Gastroesophageal sphincter (tissue), 4 donors: Measurements from ENCODE around the gene FRK. TPM values are rescaled to one million over a fixed set of nuclear protein-coding genes. Genes with fewer than 3 reads are reported as not detected.
"Not testable (repeated sequence)": the region's sequence is repeated elsewhere in the genome, so short reads cannot be mapped to it uniquely, and the experiment has no call there.

Experiments
- ATAC-seq: fragments of 150-250 bp; one replicate; pipeline ENCODE4 v1.9.1; 2016; ENCODE audit warnings: mild to moderate bottlenecking, moderate library complexity
- H3K27ac ChIP-seq, 4 donors: fragments of 200-600 bp; sonication (generic) in 3 of 4; 1 replicate in 3 of 4; 2 replicates in 1 of 4; pipeline ENCODE4 v1.5.1; 2016 to 2019
- H3K27me3 ChIP-seq: fragments of 200-600 bp; sonication (generic); one replicate; pipeline ENCODE4 v1.5.1; 2019
- H3K36me3 ChIP-seq, 2 donors: fragments of 200-600 bp; sonication (generic); one replicate each; pipeline ENCODE4 v1.5.1; 2019; ENCODE audit warnings: control low read depth in 1 of 2
- H3K4me1 ChIP-seq, 3 donors: fragments of 200-600 bp; sonication (generic); 1 replicate in 2 of 3; 2 replicates in 1 of 3; pipeline ENCODE4 v1.5.1; 2016 to 2019; ENCODE audit warnings: control low read depth in 2 of 3
- H3K4me3 ChIP-seq, 2 donors: fragments of 200-600 bp; sonication (generic); one replicate each; pipeline ENCODE4 v1.5.1; 2019; ENCODE audit warnings: mild to moderate bottlenecking in 1 of 2, moderate library complexity in 1 of 2
- H3K9me3 ChIP-seq, 3 donors: fragments of 200-600 bp; sonication (generic); one replicate each; pipeline ENCODE4 v1.5.1; 2017 to 2019; ENCODE audit warnings: control low read depth in 2 of 3
- EP300 ChIP-seq: sonication (generic); formaldehyde crosslinking; IDR thresholded peaks from one replicate; pipeline ENCODE4 v1.6.1; 2017; ENCODE audit warnings: antibody characterized with exemption, mild to moderate bottlenecking
- POLR2A ChIP-seq, 2 donors: fragments of 450-650 bp; IDR thresholded peaks; one replicate each; pipeline ENCODE4 v1.6.1; 2017; ENCODE audit warnings: antibody characterized with exemption in 2 of 2, mild to moderate bottlenecking in 2 of 2, moderate library complexity in 1 of 2
- POLR2AphosphoS5 ChIP-seq: sonication (generic); formaldehyde crosslinking; IDR thresholded peaks from one replicate; pipeline ENCODE4 v1.6.1; 2017; ENCODE audit warnings: antibody characterized with exemption
- WGBS, 2 donors: methylation state at CpG; one replicate each; pipeline ENCODE4 v1.1.5; 2018; ENCODE audit warnings: low coverage in 1 of 2; 5-methylcytosine and 5-hydroxymethylcytosine counted together
- total RNA-seq, 4 donors: library from RNA; depleted of rRNA; stranded (reverse); fragments of >200 nt; gene quantifications; one replicate each; pipeline ENCODE4 v1.1.0, GENCODE V29; 2016
- TF ChIP-seq, protein P1 (sequence below), 4 experiments: fragments of 200-600 bp in 2 of 4; fragments of 450-650 bp in 2 of 4; sonication (generic) in 1 of 4; IDR thresholded peaks; one replicate each; pipeline ENCODE4 v1.5.1; 2017 to 2019; ENCODE audit warnings: antibody characterized with exemption in 4 of 4, mild to moderate bottlenecking in 2 of 4, moderate library complexity in 2 of 4

FRK gene
- total RNA-seq, 4 donors from 2014 or later, result 0.42 to 1.9 (median 1.3) TPM

DNA sequence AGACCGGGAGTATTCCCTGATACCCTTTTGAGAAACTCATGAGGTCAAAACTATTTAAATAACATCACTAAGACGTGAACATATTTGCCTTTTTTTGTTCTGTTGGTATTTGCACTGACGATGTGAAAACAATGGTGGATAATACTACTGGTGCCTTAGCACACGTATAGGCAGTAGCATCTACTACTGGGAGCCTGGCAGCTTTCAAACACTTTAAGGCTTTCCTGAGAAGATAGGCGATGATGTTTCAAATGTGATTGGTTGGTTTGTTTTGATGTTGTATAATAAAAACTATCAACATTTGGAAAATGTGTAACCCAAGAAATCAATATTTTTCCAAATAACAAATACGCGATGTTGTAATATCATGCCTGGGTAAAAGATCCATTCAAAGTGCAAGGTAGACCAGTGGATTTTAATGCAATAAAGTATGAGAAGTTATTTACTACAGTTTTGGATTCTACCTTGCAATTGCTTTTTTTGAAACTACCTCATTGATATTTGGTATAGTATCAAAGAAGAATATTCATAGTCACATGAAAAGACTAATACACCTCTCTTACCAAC is 166.2 kb downstream of the FRK start:
- Histone ChIP-seq H3K27ac (no peak overlapping the region), H3K27me3 (no peaks in the 10 kb centered on the region), H3K36me3 (no peaks in the 10 kb centered on the region), H3K9me3 (no peaks in the 10 kb centered on the region), H3K4me3 (no peak overlapping the region), H3K4me1 (no peaks in the 10 kb centered on the region)
- ATAC-seq, result no peak
- TF ChIP-seq POLR2A (IDR thresholded peaks at IDR 0.05) (no peak), EP300 (no peak), POLR2AphosphoS5 (no peak)
- TF ChIP-seq, protein P1, sequence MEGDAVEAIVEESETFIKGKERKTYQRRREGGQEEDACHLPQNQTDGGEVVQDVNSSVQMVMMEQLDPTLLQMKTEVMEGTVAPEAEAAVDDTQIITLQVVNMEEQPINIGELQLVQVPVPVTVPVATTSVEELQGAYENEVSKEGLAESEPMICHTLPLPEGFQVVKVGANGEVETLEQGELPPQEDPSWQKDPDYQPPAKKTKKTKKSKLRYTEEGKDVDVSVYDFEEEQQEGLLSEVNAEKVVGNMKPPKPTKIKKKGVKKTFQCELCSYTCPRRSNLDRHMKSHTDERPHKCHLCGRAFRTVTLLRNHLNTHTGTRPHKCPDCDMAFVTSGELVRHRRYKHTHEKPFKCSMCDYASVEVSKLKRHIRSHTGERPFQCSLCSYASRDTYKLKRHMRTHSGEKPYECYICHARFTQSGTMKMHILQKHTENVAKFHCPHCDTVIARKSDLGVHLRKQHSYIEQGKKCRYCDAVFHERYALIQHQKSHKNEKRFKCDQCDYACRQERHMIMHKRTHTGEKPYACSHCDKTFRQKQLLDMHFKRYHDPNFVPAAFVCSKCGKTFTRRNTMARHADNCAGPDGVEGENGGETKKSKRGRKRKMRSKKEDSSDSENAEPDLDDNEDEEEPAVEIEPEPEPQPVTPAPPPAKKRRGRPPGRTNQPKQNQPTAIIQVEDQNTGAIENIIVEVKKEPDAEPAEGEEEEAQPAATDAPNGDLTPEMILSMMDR (IDR thresholded peaks at IDR 0.05), result no peak
- 83 to 85% methylated on average over 7 of the region's 7 CpGs for WGBS, 2 donors

DNA sequence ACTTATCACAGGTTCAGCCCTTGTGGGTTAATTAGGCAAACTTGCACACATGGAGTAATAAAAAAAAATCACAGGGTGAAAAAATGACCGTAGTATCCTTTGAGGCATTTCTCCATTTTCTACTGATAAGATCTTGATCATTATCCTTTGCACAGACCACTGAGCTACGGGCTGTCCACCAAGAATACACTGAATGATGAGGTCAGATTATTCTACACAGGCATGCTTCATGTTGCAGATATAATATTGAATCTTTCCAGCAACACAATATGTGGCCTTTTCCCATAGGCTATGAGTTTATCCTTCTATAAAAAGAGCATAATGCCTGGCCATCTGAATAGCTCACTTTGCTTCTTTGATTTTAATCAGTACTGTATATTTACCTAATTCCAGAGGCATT is 168.9 kb downstream of the FRK start:
- Histone ChIP-seq H3K4me3 (no peak overlapping the region), H3K9me3 (no peaks in the 10 kb centered on the region)
- WGBS, 2 donors, result 74 to 81% methylated on average over 2 of the region's 2 CpGs

DNA sequence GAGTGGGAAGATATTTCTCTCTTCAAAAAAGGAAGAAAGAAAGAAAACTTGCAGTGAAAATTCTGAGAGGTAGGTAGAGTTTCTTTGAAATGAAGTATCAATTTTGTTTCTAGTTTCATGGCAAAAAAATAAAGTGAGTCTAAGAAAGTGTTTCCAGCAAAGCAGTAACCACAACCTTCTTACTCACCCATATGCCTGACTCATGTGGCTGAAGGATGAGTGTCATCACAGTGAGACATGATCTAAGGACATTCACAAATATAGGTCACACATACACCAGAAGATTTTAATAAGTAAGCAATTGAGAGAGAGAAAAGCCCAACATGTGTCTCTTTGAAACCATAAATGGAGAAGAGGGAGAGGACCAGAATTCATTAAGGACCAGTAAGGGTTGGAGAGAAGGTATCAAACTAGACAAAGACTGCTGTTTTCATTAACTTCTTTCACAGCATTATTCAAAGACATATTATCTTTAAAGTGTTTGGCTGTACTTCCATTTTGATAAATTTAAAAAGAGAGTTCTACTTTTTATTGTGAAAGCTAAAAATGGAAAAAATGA is 169.5 kb downstream of the FRK start:
- ATAC-seq, result no peak
- H3K27me3 ChIP-seq, result no peaks in the 10 kb centered on the region
- H3K4me3 ChIP-seq, result no peak overlapping the region

More for the DNA sequence above, 168.9 kb downstream of the FRK start:
- Histone ChIP-seq H3K27ac (no peak overlapping the region), H3K36me3 (no peaks in the 10 kb centered on the region), H3K4me1 (no peaks in the 10 kb centered on the region), H3K27me3 (no peaks in the 10 kb centered on the region)
- ATAC-seq, result no peak
- TF ChIP-seq, protein P1 (IDR thresholded peaks at IDR 0.05), result no peak
- no peak for TF ChIP-seq EP300
- TF ChIP-seq POLR2A (IDR thresholded peaks at IDR 0.05), result no peak
- no peak for TF ChIP-seq POLR2AphosphoS5

DNA sequence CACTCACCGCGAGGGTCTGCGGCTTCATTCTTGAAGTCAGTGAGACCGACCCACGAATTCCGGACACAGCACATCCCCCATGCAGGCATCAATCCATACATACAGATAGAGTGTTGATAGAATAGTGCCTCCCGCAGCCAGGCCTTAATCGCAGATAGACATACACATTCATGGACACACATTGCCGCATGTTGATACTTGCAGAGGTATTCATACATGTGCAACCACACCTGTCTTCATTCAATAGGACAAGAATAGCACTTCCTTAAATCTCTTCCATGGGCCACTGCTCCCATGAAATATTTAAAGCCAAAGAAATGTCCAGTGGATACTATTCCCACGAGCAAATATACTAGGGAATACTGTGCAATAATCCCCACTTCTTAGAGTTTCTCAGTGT is 170.5 kb downstream of the FRK start:
- TF ChIP-seq POLR2AphosphoS5, result no peak
- no peak for TF ChIP-seq EP300
- Histone ChIP-seq H3K27me3 (no peaks in the 10 kb centered on the region), H3K36me3 (no peaks in the 10 kb centered on the region), H3K9me3 (no peaks in the 10 kb centered on the region), H3K4me1 (no peaks in the 10 kb centered on the region), H3K27ac (no peak overlapping the region), H3K4me3 (no peak overlapping the region)
- no peak for ATAC-seq
- 90 to 96% methylated on average over 3 to 6 of the region's 10 CpGs for WGBS, 2 donors

More for the DNA sequence above, 169.5 kb downstream of the FRK start:
- H3K27ac ChIP-seq, result no peak overlapping the region
- no peak for TF ChIP-seq POLR2A (IDR thresholded peaks at IDR 0.05)
- no peak for TF ChIP-seq EP300
- TF ChIP-seq, protein P1 (IDR thresholded peaks at IDR 0.05), result no peak
- no peak for TF ChIP-seq POLR2AphosphoS5
- no peaks in the 10 kb centered on the region for H3K9me3 ChIP-seq
- H3K36me3 ChIP-seq, result no peaks in the 10 kb centered on the region
- H3K4me1 ChIP-seq, result no peaks in the 10 kb centered on the region

DNA sequence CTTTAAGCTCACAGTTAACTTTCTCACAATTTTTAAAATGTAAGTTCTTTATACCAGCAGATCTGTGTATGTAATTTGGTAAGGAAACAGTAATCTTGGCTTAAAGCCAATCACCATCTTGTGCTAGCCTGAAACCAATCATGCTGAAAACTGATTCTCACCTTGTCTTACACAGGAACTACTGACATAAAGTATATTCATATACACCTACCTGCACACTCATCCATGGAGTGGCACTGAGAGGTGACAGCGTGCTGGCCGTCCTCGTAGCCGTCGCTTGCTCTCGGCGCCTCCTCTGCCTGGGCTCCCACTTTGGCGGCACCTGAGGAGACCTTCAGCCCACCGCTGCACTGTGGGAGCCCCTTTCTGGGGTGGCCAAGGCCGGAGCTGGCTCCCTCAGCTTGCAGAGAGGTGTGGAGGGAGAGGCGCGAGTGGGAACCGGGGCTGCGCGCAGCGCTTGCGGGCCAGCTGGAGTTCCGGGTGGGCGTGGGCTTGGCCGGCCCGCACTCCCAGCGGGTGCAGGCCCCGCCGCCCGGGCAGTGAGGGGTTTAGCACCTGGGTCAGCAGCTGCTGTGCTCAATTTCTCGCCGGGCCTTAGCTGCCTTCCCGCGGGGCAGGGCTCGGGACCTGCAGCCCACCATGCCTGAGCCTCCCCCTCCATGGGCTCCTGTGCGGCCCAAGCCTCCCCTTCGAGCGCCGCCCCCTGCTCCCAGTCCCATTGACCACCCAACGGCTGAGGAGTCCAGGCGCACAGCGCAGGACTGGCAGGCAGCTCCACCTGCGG is 171.8 kb downstream of the FRK start:
- H3K4me3 ChIP-seq, H3K36me3 ChIP-seq, H3K9me3 ChIP-seq, H3K4me1 ChIP-seq, H3K27ac ChIP-seq, ATAC-seq, H3K27me3 ChIP-seq: not testable (repeated sequence)
- WGBS, 2 donors, result no CpG with 5 or more reads among the region's 38 CpGs

DNA sequence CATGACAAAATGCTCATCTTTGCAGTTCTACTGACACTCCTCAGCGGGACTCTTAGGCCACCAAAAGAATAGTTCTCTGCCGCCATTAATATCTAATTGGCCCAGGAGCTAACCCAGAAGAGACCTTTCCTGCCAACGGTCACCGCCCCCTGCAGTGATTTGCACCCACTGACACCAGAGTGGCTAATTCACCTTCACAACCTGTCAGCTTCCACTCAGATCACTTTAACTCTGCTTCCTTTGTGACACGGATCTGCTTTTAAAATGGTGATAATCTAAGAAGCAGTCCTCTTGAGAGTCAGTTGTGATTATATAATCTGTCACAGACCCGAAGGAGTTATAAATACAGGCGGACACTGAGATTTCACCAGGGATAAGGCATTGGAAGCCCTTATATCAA is 172.8 kb downstream of the FRK start:
- H3K36me3 ChIP-seq, result no peaks in the 10 kb centered on the region
- H3K9me3 ChIP-seq, result no peaks in the 10 kb centered on the region
- H3K4me1 ChIP-seq, result no peaks in the 10 kb centered on the region
- TF ChIP-seq, protein P1 (IDR thresholded peaks at IDR 0.05), result no peak
- TF ChIP-seq POLR2AphosphoS5, result no peak
- no peak for TF ChIP-seq EP300
- ATAC-seq, result no peak
- H3K4me3 ChIP-seq, result no peak overlapping the region
- H3K27me3 ChIP-seq, result no peaks in the 10 kb centered on the region
- 66 to 70% methylated on average over 7 of the region's 7 CpGs for WGBS, 2 donors
- H3K27ac ChIP-seq, result no peak overlapping the region
